Neural cell (in vitro differentiated cells): Measurements from ENCODE around the gene HSD17B8. TPM values are rescaled to one million over a fixed set of nuclear protein-coding genes. Genes with fewer than 3 reads are reported as not detected.

Source experiments
- H2AFZ ChIP-seq: fragments of 200-600, 300-800 bp; sonication (generic), shearing (Covaris generic); 2 replicates; pipeline ENCODE4 v1.6.0; 2014; ENCODE audit warnings: low read depth, mild to moderate bottlenecking, antibody characterized with exemption, low read length, moderate library complexity
- H3F3A ChIP-seq: fragments of 200-600 bp; shearing (Covaris generic); 2 replicates; pipeline ENCODE4 v1.6.1; 2016; ENCODE audit warnings: mild to moderate bottlenecking, moderate library complexity, mixed read lengths, antibody characterized with exemption, low read length; ENCODE audit not compliant: insufficient read depth, poor library complexity, severe bottlenecking
- H3K27ac ChIP-seq: fragments of 200-600, 300-800 bp; sonication (generic), shearing (Covaris generic); 2 replicates; pipeline ENCODE4 v1.5.1; 2014; ENCODE audit warnings: mild to moderate bottlenecking, low read length, moderate library complexity
- H3K27me3 ChIP-seq: fragments of 300-800, 200-600 bp; sonication (generic), shearing (Covaris generic); 2 replicates; pipeline ENCODE4 v1.6.0; 2014; ENCODE audit warnings: mild to moderate bottlenecking, low read depth, low read length, moderate library complexity; ENCODE audit not compliant: insufficient read depth
- H3K36me3 ChIP-seq: fragments of 300-800, 200-600 bp; sonication (generic), shearing (Covaris generic); 2 replicates; pipeline ENCODE4 v1.5.1; 2014; ENCODE audit warnings: mild to moderate bottlenecking, antibody characterized with exemption, low read length, moderate library complexity; ENCODE audit not compliant: insufficient read depth
- H3K4me2 ChIP-seq: fragments of 300-800, 200-600 bp; sonication (generic), shearing (Covaris generic); 2 replicates; pipeline ENCODE4 v1.6.0; 2014; ENCODE audit warnings: mild to moderate bottlenecking, low read length
- H3K4me3 ChIP-seq: fragments of 300-800, 200-600 bp; sonication (generic), shearing (Covaris generic); 2 replicates; pipeline ENCODE4 v1.5.1; 2014; ENCODE audit warnings: mild to moderate bottlenecking, low read length, moderate library complexity
- H3K79me2 ChIP-seq: fragments of 200-600 bp; shearing (Covaris generic); replicated peaks from 2 replicates; pipeline ENCODE4 v1.6.0; 2014; ENCODE audit warnings: mild to moderate bottlenecking, low read length, moderate library complexity; ENCODE audit not compliant: insufficient read depth
- H3K9ac ChIP-seq: fragments of 300-800, 200-600 bp; sonication (generic), shearing (Covaris generic); 2 replicates; pipeline ENCODE4 v1.6.1; 2016; ENCODE audit warnings: mild to moderate bottlenecking, low read length, mixed read lengths
- H3K9me2 ChIP-seq: fragments of 200-600 bp; shearing (Covaris generic); 2 replicates; pipeline ENCODE4 v1.6.1; 2016; ENCODE audit warnings: mild to moderate bottlenecking, low read length, mixed read lengths; ENCODE audit not compliant: insufficient read depth
- H3K9me3 ChIP-seq: fragments of 200-600, 300-800 bp; sonication (generic), shearing (Covaris generic); 2 replicates; pipeline ENCODE4 v1.6.1; 2016; ENCODE audit warnings: mild to moderate bottlenecking, mixed run types, low read length, moderate library complexity, mixed read lengths
- H4K20me1 ChIP-seq: fragments of 200-600 bp; shearing (Covaris generic); 2 replicates; pipeline ENCODE4 v1.6.1; 2016; ENCODE audit warnings: mild to moderate bottlenecking, mixed run types; ENCODE audit not compliant: insufficient read depth
- EP300 ChIP-seq: fragments of 450-650 bp; conservative IDR thresholded peaks from 2 replicates; pipeline ENCODE4 v1.6.1; 2014; ENCODE audit warnings: antibody characterized with exemption, mild to moderate bottlenecking, moderate library complexity; ENCODE audit not compliant: poor library complexity, severe bottlenecking
- EZH2 ChIP-seq: fragments of 200-600, 300-800 bp; shearing (Covaris generic), sonication (generic); IDR thresholded peaks from 2 replicates; pipeline ENCODE4 v1.6.1; 2014; ENCODE audit warnings: antibody characterized with exemption, low read length, borderline replicate concordance, mild to moderate bottlenecking; ENCODE audit not compliant: insufficient read depth, poor library complexity, severe bottlenecking
- MXI1 ChIP-seq: fragments of 450-650 bp; conservative IDR thresholded peaks from 2 replicates; pipeline ENCODE4 v1.6.1; 2014; ENCODE audit warnings: antibody characterized with exemption, mild to moderate bottlenecking; ENCODE audit not compliant: poor library complexity, severe bottlenecking
- POLR2AphosphoS5 ChIP-seq: IDR thresholded peaks from 2 replicates; pipeline ENCODE4 v1.6.1; 2012
- RAD21 ChIP-seq: fragments of 450-650 bp; conservative IDR thresholded peaks from 2 replicates; pipeline ENCODE4 v1.6.1; 2014; ENCODE audit warnings: antibody characterized with exemption, mild to moderate bottlenecking, moderate library complexity
- SMC3 ChIP-seq: fragments of 450-650 bp; conservative IDR thresholded peaks from 2 replicates; pipeline ENCODE4 v1.6.1; 2014; ENCODE audit warnings: antibody characterized with exemption, mild to moderate bottlenecking, moderate library complexity; ENCODE audit not compliant: poor library complexity
- TAF1 ChIP-seq: IDR thresholded peaks from 2 replicates; pipeline ENCODE4 v1.6.1; 2012; ENCODE audit warnings: low read depth
- polyA plus RNA-seq: library from polyadenylated mRNA; depleted of rRNA; stranded (reverse); fragments of >200 nt; gene quantifications from 2 replicates; pipeline ENCODE4 v1.2.3, GENCODE V29; 2014
- TF ChIP-seq, protein P1 (sequence below): IDR thresholded peaks from 2 replicates; pipeline ENCODE4 v1.6.1; 2012; ENCODE audit warnings: borderline replicate concordance
- TF ChIP-seq, protein P2 (sequence below): fragments of 450-650 bp; IDR thresholded peaks from 2 replicates; pipeline ENCODE4 v1.5.1; 2014; ENCODE audit warnings: antibody characterized with exemption, mild to moderate bottlenecking, moderate library complexity; ENCODE audit not compliant: poor library complexity, severe bottlenecking

The HSD17B8 gene
- polyA plus RNA-seq, 1 donor from 2014 or later: 7.3 TPM

DNA sequence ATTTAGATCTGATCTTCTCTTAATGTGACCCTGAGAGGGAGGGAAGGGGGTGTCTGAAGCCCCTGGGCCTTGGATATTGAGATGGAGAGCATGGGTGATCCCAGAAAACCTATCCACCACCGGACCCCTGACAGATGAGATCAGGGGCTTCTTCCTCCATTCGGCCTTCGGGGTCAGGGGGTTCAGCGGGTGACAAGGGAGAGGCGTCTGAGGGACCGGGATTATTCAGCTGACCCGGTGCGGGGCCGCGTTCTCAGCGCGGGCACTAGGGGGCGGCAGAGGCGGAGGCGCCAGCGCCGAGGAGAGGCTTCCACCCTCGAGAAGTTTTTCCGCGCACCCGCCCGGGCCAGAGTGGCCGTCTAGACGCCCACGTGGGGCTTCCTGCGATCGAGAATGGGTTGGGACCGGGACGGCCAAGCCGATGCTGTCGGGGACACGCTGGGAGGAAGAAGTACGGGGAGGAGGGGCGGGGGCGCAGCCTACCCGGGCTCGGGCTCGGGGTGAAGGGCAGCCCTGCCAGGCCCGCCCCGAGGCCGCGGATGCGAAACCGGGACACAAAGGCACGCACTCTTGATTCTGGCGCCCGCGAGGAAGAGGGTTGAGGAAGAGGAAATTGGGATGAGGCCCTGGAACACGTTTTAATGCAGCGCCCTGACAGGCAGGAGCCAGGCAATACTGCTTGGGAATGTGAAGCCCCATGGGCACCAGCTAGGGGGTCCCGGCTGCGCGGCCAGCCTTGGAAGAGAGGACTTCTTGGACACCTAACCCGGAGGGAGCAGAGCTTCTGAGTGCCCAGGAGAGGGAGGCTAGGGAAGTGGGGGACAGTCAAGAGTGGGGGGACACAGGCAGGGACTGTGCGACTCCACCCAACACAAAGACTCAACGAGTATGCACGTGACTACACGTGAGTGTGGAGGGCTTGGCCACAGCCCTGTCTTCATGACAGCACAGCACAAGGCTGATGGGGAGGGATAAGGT lies 42.8 kb upstream of the HSD17B8 start:
- H3K36me3 ChIP-seq: no peaks in the 10 kb centered on the region
- no peaks in the 10 kb centered on the region for H3F3A ChIP-seq
- H3K9me3 ChIP-seq: no peaks in the 10 kb centered on the region
- H3K27ac ChIP-seq: no peak overlapping the region
- peaks cover 8% of the 10 kb centered on the region for H3K27me3 ChIP-seq
- H3K9me2 ChIP-seq: no peaks in the 10 kb centered on the region
- no peaks in the 10 kb centered on the region for H4K20me1 ChIP-seq
- TF ChIP-seq EZH2: no peak
- TF ChIP-seq, protein P1, sequence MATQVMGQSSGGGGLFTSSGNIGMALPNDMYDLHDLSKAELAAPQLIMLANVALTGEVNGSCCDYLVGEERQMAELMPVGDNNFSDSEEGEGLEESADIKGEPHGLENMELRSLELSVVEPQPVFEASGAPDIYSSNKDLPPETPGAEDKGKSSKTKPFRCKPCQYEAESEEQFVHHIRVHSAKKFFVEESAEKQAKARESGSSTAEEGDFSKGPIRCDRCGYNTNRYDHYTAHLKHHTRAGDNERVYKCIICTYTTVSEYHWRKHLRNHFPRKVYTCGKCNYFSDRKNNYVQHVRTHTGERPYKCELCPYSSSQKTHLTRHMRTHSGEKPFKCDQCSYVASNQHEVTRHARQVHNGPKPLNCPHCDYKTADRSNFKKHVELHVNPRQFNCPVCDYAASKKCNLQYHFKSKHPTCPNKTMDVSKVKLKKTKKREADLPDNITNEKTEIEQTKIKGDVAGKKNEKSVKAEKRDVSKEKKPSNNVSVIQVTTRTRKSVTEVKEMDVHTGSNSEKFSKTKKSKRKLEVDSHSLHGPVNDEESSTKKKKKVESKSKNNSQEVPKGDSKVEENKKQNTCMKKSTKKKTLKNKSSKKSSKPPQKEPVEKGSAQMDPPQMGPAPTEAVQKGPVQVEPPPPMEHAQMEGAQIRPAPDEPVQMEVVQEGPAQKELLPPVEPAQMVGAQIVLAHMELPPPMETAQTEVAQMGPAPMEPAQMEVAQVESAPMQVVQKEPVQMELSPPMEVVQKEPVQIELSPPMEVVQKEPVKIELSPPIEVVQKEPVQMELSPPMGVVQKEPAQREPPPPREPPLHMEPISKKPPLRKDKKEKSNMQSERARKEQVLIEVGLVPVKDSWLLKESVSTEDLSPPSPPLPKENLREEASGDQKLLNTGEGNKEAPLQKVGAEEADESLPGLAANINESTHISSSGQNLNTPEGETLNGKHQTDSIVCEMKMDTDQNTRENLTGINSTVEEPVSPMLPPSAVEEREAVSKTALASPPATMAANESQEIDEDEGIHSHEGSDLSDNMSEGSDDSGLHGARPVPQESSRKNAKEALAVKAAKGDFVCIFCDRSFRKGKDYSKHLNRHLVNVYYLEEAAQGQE: no peak
- TF ChIP-seq MXI1: no peak
- TF ChIP-seq, protein P2, sequence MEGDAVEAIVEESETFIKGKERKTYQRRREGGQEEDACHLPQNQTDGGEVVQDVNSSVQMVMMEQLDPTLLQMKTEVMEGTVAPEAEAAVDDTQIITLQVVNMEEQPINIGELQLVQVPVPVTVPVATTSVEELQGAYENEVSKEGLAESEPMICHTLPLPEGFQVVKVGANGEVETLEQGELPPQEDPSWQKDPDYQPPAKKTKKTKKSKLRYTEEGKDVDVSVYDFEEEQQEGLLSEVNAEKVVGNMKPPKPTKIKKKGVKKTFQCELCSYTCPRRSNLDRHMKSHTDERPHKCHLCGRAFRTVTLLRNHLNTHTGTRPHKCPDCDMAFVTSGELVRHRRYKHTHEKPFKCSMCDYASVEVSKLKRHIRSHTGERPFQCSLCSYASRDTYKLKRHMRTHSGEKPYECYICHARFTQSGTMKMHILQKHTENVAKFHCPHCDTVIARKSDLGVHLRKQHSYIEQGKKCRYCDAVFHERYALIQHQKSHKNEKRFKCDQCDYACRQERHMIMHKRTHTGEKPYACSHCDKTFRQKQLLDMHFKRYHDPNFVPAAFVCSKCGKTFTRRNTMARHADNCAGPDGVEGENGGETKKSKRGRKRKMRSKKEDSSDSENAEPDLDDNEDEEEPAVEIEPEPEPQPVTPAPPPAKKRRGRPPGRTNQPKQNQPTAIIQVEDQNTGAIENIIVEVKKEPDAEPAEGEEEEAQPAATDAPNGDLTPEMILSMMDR: peak; percentile 73
- TF ChIP-seq TAF1: no peak
- peak; percentile 48 for TF ChIP-seq RAD21
- TF ChIP-seq SMC3: peak; percentile 63
- TF ChIP-seq POLR2AphosphoS5: no peak
- TF ChIP-seq EP300: no peak
- H2AFZ ChIP-seq: no peak overlapping the region
- no peaks in the 10 kb centered on the region for H3K79me2 ChIP-seq
- no peak overlapping the region for H3K9ac ChIP-seq
- H3K4me3 ChIP-seq: peak overlapping the region; percentile 38
- no peak overlapping the region for H3K4me2 ChIP-seq

DNA sequence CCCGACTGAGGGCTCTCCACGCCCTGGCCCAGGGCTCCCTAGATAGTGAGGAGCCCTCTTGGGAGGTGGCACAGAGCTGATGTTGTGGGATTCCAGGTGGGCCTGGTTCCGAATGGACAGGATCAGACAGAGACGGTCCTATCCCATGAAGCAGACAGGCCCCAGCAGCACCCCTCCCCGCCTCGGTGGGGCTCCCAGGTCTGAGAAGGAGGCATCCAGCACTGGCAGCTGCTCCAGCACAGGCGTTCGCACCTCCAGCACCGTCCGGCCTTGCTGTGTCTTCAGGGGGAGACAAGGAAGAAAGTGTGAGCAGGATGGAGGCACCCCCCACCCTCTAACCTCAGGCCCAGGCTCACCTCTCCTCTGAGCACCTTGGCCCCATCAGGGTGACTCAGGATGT lies 40.9 kb upstream of the HSD17B8 start:
- no peaks in the 10 kb centered on the region for H3K79me2 ChIP-seq
- H2AFZ ChIP-seq: no peak overlapping the region
- H3K27ac ChIP-seq: no peak overlapping the region

More for the DNA sequence above, 40.9 kb upstream of the HSD17B8 start:
- no peak overlapping the region for H3K4me2 ChIP-seq
- peaks cover 8% of the 10 kb centered on the region for H3K27me3 ChIP-seq
- H4K20me1 ChIP-seq: no peaks in the 10 kb centered on the region
- no peak for TF ChIP-seq EZH2
- TF ChIP-seq, protein P2: no peak
- TF ChIP-seq RAD21: no peak
- H3K9me2 ChIP-seq: no peaks in the 10 kb centered on the region
- H3K4me3 ChIP-seq: no peak overlapping the region
- no peaks in the 10 kb centered on the region for H3K36me3 ChIP-seq
- no peaks in the 10 kb centered on the region for H3F3A ChIP-seq
- H3K9me3 ChIP-seq: no peaks in the 10 kb centered on the region
- H3K9ac ChIP-seq: no peak overlapping the region
